SIG-M5 (cell line): ENCODE results near the gene MICAL3.

Experiments
- DNase-seq: peaks from one replicate; lab custom pipeline; 2025; lab: John Stamatoyannopoulos, UW

MICAL3 gene

GRCh38 chr22:17842386-17842785, 182.0 kb downstream of the MICAL3 start:
- no peak for DNase-seq

GRCh38 chr22:17841836-17842235, 182.5 kb downstream of the MICAL3 start:
- no peak for DNase-seq

GRCh38 chr22:17838180-17838865, 186.0 kb downstream of the MICAL3 start:
- no peak for DNase-seq

GRCh38 chr22:17836992-17837742, 187.2 kb downstream of the MICAL3 start:
- no peak for DNase-seq

GRCh38 chr22:17835256-17835655, 189.1 kb downstream of the MICAL3 start:
- DNase-seq, result no peak

GRCh38 chr22:17833489-17833888, 190.9 kb downstream of the MICAL3 start:
- no peak for DNase-seq

GRCh38 chr22:17832665-17833064, 191.7 kb downstream of the MICAL3 start:
- no peak for DNase-seq

- DNase-seq, result no peak
These were observed 192.7 kb downstream of the MICAL3 start for GRCh38 chr22:17831501-17832251.

- no peak for DNase-seq
These were observed 194.1 kb downstream of the MICAL3 start for GRCh38 chr22:17830043-17830961.

GRCh38 chr22:17829695-17830042, 194.7 kb downstream of the MICAL3 start:
- DNase-seq, result no peak

GRCh38 chr22:17828502-17829080, 195.8 kb downstream of the MICAL3 start:
- no peak for DNase-seq

GRCh38 chr22:17827466-17827865, 196.9 kb downstream of the MICAL3 start:
- DNase-seq, result no peak

GRCh38 chr22:17825876-17826550, 198.3 kb downstream of the MICAL3 start:
- no peak for DNase-seq

- DNase-seq, result no peak
These were observed 199.9 kb downstream of the MICAL3 start for GRCh38 chr22:17824457-17824856.

- no peak for DNase-seq
These were observed 200.4 kb downstream of the MICAL3 start for GRCh38 chr22:17823964-17824363.

- DNase-seq, result no peak
These were observed 201.1 kb downstream of the MICAL3 start for GRCh38 chr22:17823226-17823625.

GRCh38 chr22:17822087-17822486, 202.3 kb downstream of the MICAL3 start:
- DNase-seq, result no peak

- DNase-seq, result no peak
These were observed 203.4 kb downstream of the MICAL3 start for GRCh38 chr22:17820879-17821439.

- no peak for DNase-seq
These were observed 205.7 kb downstream of the MICAL3 start for GRCh38 chr22:17818649-17819048.

- DNase-seq, result no peak
These were observed 206.2 kb downstream of the MICAL3 start for GRCh38 chr22:17818180-17818579.
